Dendritic cell treated with granulocyte-macrophage colony-stimulating factor and Interleukin-4, amounts not matched to agents 40 ng/mL and 50 ng/mL, for 4 days (primary cell): ENCODE data around the gene WFDC9.
"Not testable (repeated sequence)": the region's sequence is repeated elsewhere in the genome, so short reads cannot be mapped to it uniquely, and the experiment has no call there.

Experiments used
- H3K27ac Mint-ChIP-seq: one replicate; pipeline ENCODE4 v1.8.0; 2022; ENCODE audit warnings: mild to moderate bottlenecking, mixed read lengths
- H3K27me3 Mint-ChIP-seq: one replicate; pipeline ENCODE4 v1.8.0; 2022; ENCODE audit warnings: mild to moderate bottlenecking, mixed read lengths
- H3K36me3 Mint-ChIP-seq: one replicate; pipeline ENCODE4 v1.8.0; 2022; ENCODE audit warnings: low read depth, mixed read lengths
- H3K4me1 Mint-ChIP-seq: one replicate; pipeline ENCODE4 v1.8.0; 2022; ENCODE audit warnings: low read depth, mixed read lengths
- H3K4me3 Mint-ChIP-seq: one replicate; pipeline ENCODE4 v1.8.0; 2022; ENCODE audit warnings: mild to moderate bottlenecking, moderate library complexity, mixed read lengths
- H3K9me3 Mint-ChIP-seq: one replicate; pipeline ENCODE4 v1.8.0; 2022; ENCODE audit warnings: mixed read lengths
- intact Hi-C: fragments of 100-400 bp; cut with micrococcal nuclease; formaldehyde crosslinking; loops from one replicate; pipeline ENCODE4 v1.15.0; 2022

The WFDC9 gene

GRCh38 chr20:45629496-45630100, 1.5 kb downstream of the WFDC9 start, which contains the start of gene WFDC10A:
Gene WFDC10A, plus strand, starts transcription at chr20:45629739. Its CDS starts 75 bp downstream, at chr20:45629814.
- H3K9me3 Mint-ChIP-seq = peaks cover 7% of the 10 kb centered on the region
- peaks cover 12% of the 10 kb centered on the region for H3K27me3 Mint-ChIP-seq
- H3K4me3 Mint-ChIP-seq = no peak within 1 kb of the TSS
- H3K27ac Mint-ChIP-seq = no peak within 1 kb of the TSS
- H3K4me1 Mint-ChIP-seq = no peaks in the 10 kb centered on the region
- no peaks in the 10 kb centered on the region for H3K36me3 Mint-ChIP-seq
- intact Hi-C loops = no loop called here

GRCh38 chr20:45626540-45626939, 4.5 kb downstream of the WFDC9 start:
- peaks cover 15% of the 10 kb centered on the region for H3K27me3 Mint-ChIP-seq
- no peak overlapping the region for H3K27ac Mint-ChIP-seq
- H3K4me3 Mint-ChIP-seq = no peak overlapping the region
- H3K36me3 Mint-ChIP-seq = no peaks in the 10 kb centered on the region
- intact Hi-C loops = no loop called here
- no peaks in the 10 kb centered on the region for H3K4me1 Mint-ChIP-seq
- peaks cover 7% of the 10 kb centered on the region for H3K9me3 Mint-ChIP-seq

DNA sequence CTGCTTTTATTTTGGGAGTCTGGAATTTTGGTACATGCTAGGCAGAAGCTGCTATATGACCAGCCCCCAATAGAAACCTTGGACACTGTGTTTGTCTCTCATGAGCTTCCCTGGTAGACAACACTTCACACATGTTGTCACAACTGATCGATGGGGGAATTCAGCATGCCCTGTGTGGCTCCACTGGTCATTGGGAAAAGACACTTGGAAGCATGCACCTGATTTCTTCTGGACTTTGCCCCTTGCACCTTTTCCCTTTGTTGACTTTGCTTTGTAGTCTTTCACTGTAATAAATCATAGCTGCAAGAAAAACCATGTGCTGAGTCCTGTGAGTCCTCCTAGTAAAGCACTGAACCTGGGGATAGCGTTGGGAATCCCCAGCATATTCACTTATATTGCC, 9.5 kb downstream of the WFDC9 start:
- no peaks in the 10 kb centered on the region for H3K4me1 Mint-ChIP-seq
- no peaks in the 10 kb centered on the region for H3K36me3 Mint-ChIP-seq
- H3K27me3 Mint-ChIP-seq = peaks cover 24% of the 10 kb centered on the region
- peaks cover 7% of the 10 kb centered on the region for H3K9me3 Mint-ChIP-seq
- H3K4me3 Mint-ChIP-seq = no peak overlapping the region
- no peak overlapping the region for H3K27ac Mint-ChIP-seq
- intact Hi-C loops = no loop called here

- H3K27me3 Mint-ChIP-seq = peaks cover 20% of the 10 kb centered on the region
- intact Hi-C loops = no loop called here
- H3K4me3 Mint-ChIP-seq = no peak overlapping the region
- H3K4me1 Mint-ChIP-seq = no peaks in the 10 kb centered on the region
- no peaks in the 10 kb centered on the region for H3K36me3 Mint-ChIP-seq
- no peaks in the 10 kb centered on the region for H3K9me3 Mint-ChIP-seq
- no peak overlapping the region for H3K27ac Mint-ChIP-seq
Observed at GRCh38 chr20:45617591-45617990, 13.5 kb downstream of the WFDC9 start.

DNA sequence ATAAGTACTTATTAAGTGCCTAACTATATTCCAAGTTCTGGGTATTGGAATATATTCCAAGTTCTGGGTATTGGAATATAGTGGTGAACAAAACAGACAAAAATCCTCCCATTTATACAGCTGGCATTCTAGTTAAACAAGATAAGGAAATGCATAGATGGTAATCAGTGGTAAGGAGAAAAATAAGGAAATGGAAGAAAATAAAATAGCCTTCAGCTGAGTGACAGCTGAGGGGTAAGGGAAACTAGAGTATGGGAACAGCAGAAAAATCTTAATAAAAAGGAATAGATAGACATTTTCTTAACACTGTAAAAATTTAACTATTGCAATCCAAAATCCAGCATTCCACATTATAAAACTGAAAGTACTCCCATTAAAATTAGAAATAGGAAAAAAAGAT, 18.8 kb downstream of the WFDC9 start:
- intact Hi-C loops = no loop called here
- H3K9me3 Mint-ChIP-seq = peaks cover 8% of the 10 kb centered on the region

DNA sequence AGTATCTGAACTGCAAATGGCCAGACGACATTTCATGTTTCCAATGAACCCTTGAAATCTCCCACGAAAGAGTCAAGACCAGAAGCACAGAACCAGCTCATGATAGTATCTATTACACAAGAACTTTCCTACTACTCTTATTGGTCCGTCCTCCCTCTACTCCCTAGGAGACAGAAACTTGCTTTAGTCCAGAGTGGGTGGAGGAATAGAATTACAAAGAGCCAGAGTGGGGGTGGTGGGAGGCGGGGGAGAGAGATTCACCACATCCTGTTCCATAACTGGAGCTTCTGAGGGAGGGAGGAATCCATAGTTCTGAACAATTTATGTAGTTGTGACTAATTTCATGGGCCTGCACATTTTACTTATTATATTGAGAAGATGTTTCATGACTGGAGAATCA, 20.0 kb downstream of the WFDC9 start:
- intact Hi-C loops = no loop called here
- Mint-ChIP-seq H3K36me3 (no peaks in the 10 kb centered on the region), H3K4me3 (no peak overlapping the region), H3K27me3 (peaks cover 3% of the 10 kb centered on the region), H3K27ac (no peak overlapping the region), H3K4me1 (no peaks in the 10 kb centered on the region), H3K9me3 (peaks cover 20% of the 10 kb centered on the region)

More for the DNA sequence above, 18.8 kb downstream of the WFDC9 start:
- Mint-ChIP-seq H3K27me3 (peaks cover 6% of the 10 kb centered on the region), H3K27ac (no peak overlapping the region), H3K36me3 (no peaks in the 10 kb centered on the region), H3K4me1 (no peaks in the 10 kb centered on the region), H3K4me3 (no peak overlapping the region)

- Mint-ChIP-seq H3K4me1 (no peaks in the 10 kb centered on the region), H3K36me3 (no peaks in the 10 kb centered on the region), H3K4me3 (no peak overlapping the region), H3K27me3 (peaks cover 10% of the 10 kb centered on the region), H3K9me3 (peaks cover 24% of the 10 kb centered on the region), H3K27ac (no peak overlapping the region)
- intact Hi-C loops = no loop called here
Observed at GRCh38 chr20:45607810-45608209, 23.3 kb downstream of the WFDC9 start.

DNA sequence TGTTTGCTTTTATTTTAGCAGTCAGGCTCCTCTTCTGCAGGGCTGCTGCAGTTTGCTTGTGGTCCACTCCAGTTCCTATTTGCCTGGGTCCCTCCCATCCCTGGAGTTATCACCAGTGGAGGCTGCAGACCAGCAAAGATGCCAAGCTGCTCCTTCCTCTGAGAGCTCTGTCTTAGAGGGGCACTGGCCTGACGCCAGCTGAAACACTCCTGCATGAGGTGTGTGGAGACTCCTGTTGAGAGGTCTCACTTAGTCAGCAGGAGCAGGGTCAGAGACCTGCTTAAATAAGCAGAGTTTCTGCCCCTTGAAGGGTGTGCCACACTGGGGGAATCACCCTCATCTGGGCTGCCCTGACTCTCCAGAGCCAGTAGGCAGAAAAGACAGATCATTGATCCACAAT, 35.8 kb downstream of the WFDC9 start:
- H3K4me3 Mint-ChIP-seq = no peak overlapping the region
- H3K36me3 Mint-ChIP-seq = no peaks in the 10 kb centered on the region
- peaks cover 42% of the 10 kb centered on the region for H3K27me3 Mint-ChIP-seq
- peaks cover 7% of the 10 kb centered on the region for H3K4me1 Mint-ChIP-seq
- H3K27ac Mint-ChIP-seq = no peak overlapping the region
- intact Hi-C loops = no loop called here
- H3K9me3 Mint-ChIP-seq = no peaks in the 10 kb centered on the region

GRCh38 chr20:45593498-45593897, 37.6 kb downstream of the WFDC9 start:
- intact Hi-C loops = no loop called here
- Mint-ChIP-seq H3K36me3 (no peaks in the 10 kb centered on the region), H3K9me3 (no peaks in the 10 kb centered on the region), H3K4me1 (peaks cover 7% of the 10 kb centered on the region), H3K27ac (no peak overlapping the region), H3K4me3 (no peak overlapping the region), H3K27me3 (peaks cover 38% of the 10 kb centered on the region)

- no peaks in the 10 kb centered on the region for H3K9me3 Mint-ChIP-seq
- no peaks in the 10 kb centered on the region for H3K36me3 Mint-ChIP-seq
- H3K4me1 Mint-ChIP-seq = peaks cover 7% of the 10 kb centered on the region
- intact Hi-C loops = loop anchor here (1.0 kb wide), 1 partner anchor 179 kb away; no protein-coding TSS in a partner anchor
- no peak overlapping the region for H3K27ac Mint-ChIP-seq
- H3K4me3 Mint-ChIP-seq = no peak overlapping the region
- peaks cover 33% of the 10 kb centered on the region for H3K27me3 Mint-ChIP-seq
Observed at GRCh38 chr20:45592574-45593189, 38.4 kb downstream of the WFDC9 start.

- Mint-ChIP-seq H3K36me3 (no peaks in the 10 kb centered on the region), H3K4me1 (no peaks in the 10 kb centered on the region), H3K4me3 (no peak overlapping the region), H3K27me3 (peaks cover 23% of the 10 kb centered on the region), H3K9me3 (no peaks in the 10 kb centered on the region), H3K27ac (no peak overlapping the region)
- intact Hi-C loops = no loop called here
Observed at GRCh38 chr20:45589725-45590124, 41.4 kb downstream of the WFDC9 start.

DNA sequence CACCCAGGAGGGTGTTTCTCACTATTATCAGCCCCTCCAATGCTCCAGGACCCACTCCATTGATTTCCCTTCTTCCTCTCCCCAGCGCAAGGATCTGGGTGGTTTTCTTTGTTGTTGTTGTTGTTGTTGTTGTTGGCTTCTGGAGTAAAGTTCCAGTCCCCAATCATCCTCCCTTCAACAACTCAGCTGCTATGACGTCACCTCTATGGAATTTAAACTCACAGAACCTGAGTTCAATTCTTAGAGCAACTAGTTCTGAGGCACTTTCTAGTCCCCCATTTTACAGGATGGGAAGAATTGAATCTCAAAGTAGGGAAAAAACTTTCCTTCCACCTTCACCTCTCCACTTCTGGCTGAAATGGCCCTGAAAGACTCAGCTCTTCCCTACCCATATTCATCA, 42.3 kb downstream of the WFDC9 start:
- Mint-ChIP-seq H3K27ac (no peak overlapping the region), H3K36me3 (no peaks in the 10 kb centered on the region), H3K9me3 (no peaks in the 10 kb centered on the region), H3K4me3 (no peak overlapping the region), H3K4me1 (no peaks in the 10 kb centered on the region), H3K27me3 (peaks cover 14% of the 10 kb centered on the region)
- intact Hi-C loops = no loop called here

DNA sequence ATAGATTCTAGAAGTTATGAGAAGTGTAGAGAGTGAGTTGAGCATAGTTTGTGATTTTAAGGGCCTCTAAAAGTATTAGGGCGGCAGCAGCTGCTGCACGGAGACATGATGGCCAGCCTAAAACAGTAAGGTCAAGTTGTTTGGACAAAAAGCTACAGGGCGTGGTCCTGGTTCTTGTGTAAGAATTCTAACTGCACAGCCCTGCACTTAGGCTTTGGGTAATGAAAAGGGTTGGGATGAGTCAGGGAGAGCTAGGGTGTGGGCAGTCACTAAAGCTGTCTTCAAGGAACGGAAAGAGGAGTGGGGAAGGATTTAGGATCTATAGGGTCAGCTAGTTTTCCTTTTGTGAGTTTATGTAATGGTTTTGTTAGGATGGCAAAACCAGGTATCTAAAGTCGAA, 45.1 kb downstream of the WFDC9 start:
- intact Hi-C loops, H3K36me3 Mint-ChIP-seq, H3K9me3 Mint-ChIP-seq, H3K27ac Mint-ChIP-seq, H3K4me1 Mint-ChIP-seq, H3K4me3 Mint-ChIP-seq: not testable (repeated sequence)
- H3K27me3 Mint-ChIP-seq = peaks cover 15% of the 10 kb centered on the region

DNA sequence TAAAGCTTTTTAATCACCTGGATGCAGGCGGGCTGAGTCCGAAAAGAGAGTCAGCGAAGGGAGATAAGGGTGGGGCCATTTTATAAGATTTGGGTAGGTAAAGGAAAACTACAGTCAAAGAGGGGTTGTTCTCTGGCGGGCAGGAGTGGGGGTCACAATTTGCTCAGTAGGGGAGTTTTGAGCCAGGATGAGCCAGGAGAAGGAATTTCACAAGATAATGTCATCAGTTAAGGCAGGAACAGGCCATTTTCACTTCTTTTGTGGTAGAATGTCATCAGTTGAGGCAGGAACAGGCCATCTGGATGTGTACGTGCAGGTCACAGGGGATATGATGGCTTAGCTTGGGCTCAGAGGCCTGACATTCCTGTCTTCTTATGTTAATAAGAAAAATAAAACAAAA, 46.8 kb downstream of the WFDC9 start:
- H3K4me3 Mint-ChIP-seq, intact Hi-C loops, H3K36me3 Mint-ChIP-seq, H3K4me1 Mint-ChIP-seq, H3K9me3 Mint-ChIP-seq, H3K27ac Mint-ChIP-seq: not testable (repeated sequence)
- H3K27me3 Mint-ChIP-seq = peaks cover 24% of the 10 kb centered on the region

- Mint-ChIP-seq H3K27me3 (peaks cover 23% of the 10 kb centered on the region), H3K4me1 (no peaks in the 10 kb centered on the region), H3K36me3 (no peaks in the 10 kb centered on the region), H3K27ac (no peak overlapping the region), H3K9me3 (no peaks in the 10 kb centered on the region), H3K4me3 (no peak overlapping the region)
- intact Hi-C loops = no loop called here
Observed at GRCh38 chr20:45583502-45583901, 47.6 kb downstream of the WFDC9 start.
